Neural cell (in vitro differentiated cells): Measurements from ENCODE around the gene TBX5.
A peak's percentile ranks its signal among the peaks of the same experiment; 100 is the strongest.

Experiments used
- EP300 ChIP-seq: fragments of 450-650 bp; conservative IDR thresholded peaks from 2 replicates; pipeline ENCODE4 v1.6.1; 2014; ENCODE audit warnings: antibody characterized with exemption, mild to moderate bottlenecking, moderate library complexity; ENCODE audit not compliant: poor library complexity, severe bottlenecking
- EZH2 ChIP-seq: fragments of 200-600, 300-800 bp; shearing (Covaris generic), sonication (generic); IDR thresholded peaks from 2 replicates; pipeline ENCODE4 v1.6.1; 2014; ENCODE audit warnings: antibody characterized with exemption, low read length, borderline replicate concordance, mild to moderate bottlenecking; ENCODE audit not compliant: insufficient read depth, poor library complexity, severe bottlenecking
- POLR2AphosphoS5 ChIP-seq: IDR thresholded peaks from 2 replicates; pipeline ENCODE4 v1.6.1; 2012
- RAD21 ChIP-seq: fragments of 450-650 bp; conservative IDR thresholded peaks from 2 replicates; pipeline ENCODE4 v1.6.1; 2014; ENCODE audit warnings: antibody characterized with exemption, mild to moderate bottlenecking, moderate library complexity
- SMC3 ChIP-seq: fragments of 450-650 bp; conservative IDR thresholded peaks from 2 replicates; pipeline ENCODE4 v1.6.1; 2014; ENCODE audit warnings: antibody characterized with exemption, mild to moderate bottlenecking, moderate library complexity; ENCODE audit not compliant: poor library complexity
- TAF1 ChIP-seq: IDR thresholded peaks from 2 replicates; pipeline ENCODE4 v1.6.1; 2012; ENCODE audit warnings: low read depth
- TF ChIP-seq, protein P1 (sequence below): fragments of 450-650 bp; IDR thresholded peaks from 2 replicates; pipeline ENCODE4 v1.5.1; 2014; ENCODE audit warnings: antibody characterized with exemption, mild to moderate bottlenecking, moderate library complexity; ENCODE audit not compliant: poor library complexity, severe bottlenecking
- TF ChIP-seq, protein P2 (sequence below): IDR thresholded peaks from 2 replicates; pipeline ENCODE4 v1.6.1; 2012; ENCODE audit warnings: borderline replicate concordance

DNA sequence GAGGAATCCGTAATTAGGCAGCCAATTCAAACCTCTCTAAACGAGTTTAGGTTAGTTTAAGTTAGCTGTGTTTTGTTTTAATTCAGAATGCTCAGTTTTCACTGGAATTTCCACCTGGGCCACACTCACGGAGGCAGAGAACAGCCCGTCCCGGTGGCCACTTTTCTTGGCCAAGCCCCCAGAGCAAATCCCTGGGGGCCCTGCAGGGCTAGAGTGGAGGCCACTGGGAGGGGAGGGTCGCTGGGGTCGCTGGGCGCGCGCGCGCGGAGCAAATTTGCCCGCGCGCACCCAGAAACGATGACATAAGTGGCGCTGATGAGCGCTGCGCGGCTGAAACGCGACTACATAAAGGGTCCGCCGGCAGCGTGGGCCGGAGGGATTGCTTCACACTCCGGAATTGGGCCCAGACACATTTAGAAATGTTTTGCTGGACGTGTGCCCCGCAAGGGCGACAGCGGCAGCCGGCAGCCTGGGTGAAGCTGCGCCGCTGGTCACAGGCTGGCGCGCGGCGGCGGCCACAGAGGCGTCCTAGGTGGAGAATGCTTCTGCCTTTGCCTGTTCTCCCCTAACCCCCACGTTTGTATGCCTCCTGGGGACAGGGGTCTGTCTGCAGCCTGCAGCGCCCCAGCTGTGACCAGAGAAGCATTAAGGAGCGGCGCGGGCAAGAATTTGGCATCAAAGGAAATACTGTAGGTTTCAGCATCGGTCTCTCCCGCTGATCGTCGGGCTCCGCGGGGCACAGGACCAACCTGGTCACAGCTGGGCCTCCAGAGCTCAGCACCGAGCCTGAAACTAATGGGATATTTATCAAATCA is 37.9 kb upstream of the TBX5 start:
- TF ChIP-seq EP300 (no peak), TAF1 (no peak), EZH2 (peak; percentile 89), POLR2AphosphoS5 (no peak), RAD21 (no peak), SMC3 (no peak)
- TF ChIP-seq, protein P1, sequence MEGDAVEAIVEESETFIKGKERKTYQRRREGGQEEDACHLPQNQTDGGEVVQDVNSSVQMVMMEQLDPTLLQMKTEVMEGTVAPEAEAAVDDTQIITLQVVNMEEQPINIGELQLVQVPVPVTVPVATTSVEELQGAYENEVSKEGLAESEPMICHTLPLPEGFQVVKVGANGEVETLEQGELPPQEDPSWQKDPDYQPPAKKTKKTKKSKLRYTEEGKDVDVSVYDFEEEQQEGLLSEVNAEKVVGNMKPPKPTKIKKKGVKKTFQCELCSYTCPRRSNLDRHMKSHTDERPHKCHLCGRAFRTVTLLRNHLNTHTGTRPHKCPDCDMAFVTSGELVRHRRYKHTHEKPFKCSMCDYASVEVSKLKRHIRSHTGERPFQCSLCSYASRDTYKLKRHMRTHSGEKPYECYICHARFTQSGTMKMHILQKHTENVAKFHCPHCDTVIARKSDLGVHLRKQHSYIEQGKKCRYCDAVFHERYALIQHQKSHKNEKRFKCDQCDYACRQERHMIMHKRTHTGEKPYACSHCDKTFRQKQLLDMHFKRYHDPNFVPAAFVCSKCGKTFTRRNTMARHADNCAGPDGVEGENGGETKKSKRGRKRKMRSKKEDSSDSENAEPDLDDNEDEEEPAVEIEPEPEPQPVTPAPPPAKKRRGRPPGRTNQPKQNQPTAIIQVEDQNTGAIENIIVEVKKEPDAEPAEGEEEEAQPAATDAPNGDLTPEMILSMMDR, result no peak
- TF ChIP-seq, protein P2, sequence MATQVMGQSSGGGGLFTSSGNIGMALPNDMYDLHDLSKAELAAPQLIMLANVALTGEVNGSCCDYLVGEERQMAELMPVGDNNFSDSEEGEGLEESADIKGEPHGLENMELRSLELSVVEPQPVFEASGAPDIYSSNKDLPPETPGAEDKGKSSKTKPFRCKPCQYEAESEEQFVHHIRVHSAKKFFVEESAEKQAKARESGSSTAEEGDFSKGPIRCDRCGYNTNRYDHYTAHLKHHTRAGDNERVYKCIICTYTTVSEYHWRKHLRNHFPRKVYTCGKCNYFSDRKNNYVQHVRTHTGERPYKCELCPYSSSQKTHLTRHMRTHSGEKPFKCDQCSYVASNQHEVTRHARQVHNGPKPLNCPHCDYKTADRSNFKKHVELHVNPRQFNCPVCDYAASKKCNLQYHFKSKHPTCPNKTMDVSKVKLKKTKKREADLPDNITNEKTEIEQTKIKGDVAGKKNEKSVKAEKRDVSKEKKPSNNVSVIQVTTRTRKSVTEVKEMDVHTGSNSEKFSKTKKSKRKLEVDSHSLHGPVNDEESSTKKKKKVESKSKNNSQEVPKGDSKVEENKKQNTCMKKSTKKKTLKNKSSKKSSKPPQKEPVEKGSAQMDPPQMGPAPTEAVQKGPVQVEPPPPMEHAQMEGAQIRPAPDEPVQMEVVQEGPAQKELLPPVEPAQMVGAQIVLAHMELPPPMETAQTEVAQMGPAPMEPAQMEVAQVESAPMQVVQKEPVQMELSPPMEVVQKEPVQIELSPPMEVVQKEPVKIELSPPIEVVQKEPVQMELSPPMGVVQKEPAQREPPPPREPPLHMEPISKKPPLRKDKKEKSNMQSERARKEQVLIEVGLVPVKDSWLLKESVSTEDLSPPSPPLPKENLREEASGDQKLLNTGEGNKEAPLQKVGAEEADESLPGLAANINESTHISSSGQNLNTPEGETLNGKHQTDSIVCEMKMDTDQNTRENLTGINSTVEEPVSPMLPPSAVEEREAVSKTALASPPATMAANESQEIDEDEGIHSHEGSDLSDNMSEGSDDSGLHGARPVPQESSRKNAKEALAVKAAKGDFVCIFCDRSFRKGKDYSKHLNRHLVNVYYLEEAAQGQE, result no peak
